ENCODE data around the gene CFAP74. TPM values are rescaled to one million over a fixed set of nuclear protein-coding genes. Genes with fewer than 3 reads are reported as not detected.

CFAP74 gene
- total RNA-seq, 1 experiment from 2014 or later, result 0.28 TPM

GRCh38 chr1:2000850-2001249 is 2.7 kb downstream of the CFAP74 start:
- Histone ChIP-seq H3T11ph (ENCODE audit: low read length) (no peak overlapping the region), H4K8ac (replicated peaks; ENCODE audit: insufficient read length, low read depth, low read length) (no peak overlapping the region), H4K91ac (ENCODE audit: insufficient read length, low read depth, low read length) (no peak overlapping the region), H3K9me3 (ENCODE audit: control insufficient read depth, low read depth, low read length) (no peaks in the 10 kb centered on the region), H3K14ac (ENCODE audit: insufficient read depth, low read length) (no peak overlapping the region), H2BK5ac (ENCODE audit: insufficient read length, low read length) (no peak overlapping the region), H3K79me2 (ENCODE audit: insufficient read depth, low read length) (no peaks in the 10 kb centered on the region), H4K20me1 (ENCODE audit: control insufficient read depth, insufficient read depth, insufficient read length) (no peaks in the 10 kb centered on the region), H3K4me2 (ENCODE audit: insufficient read depth, insufficient read length, low read length) (no peak overlapping the region), H3K27me3 (ENCODE audit: insufficient read depth, low read length) (no peaks in the 10 kb centered on the region), H3K4me1 (ENCODE audit: insufficient read depth, low read length) (no peaks in the 10 kb centered on the region), H3K27ac (ENCODE audit: insufficient read length, low read depth, low read length) (no peak overlapping the region), H3K18ac (ENCODE audit: insufficient read length, low read depth, low read length) (no peak overlapping the region), H4K5ac (ENCODE audit: insufficient read length, low read depth, low read length) (no peak overlapping the region), H3K56ac (ENCODE audit: insufficient read length, low read depth, low read length) (no peak overlapping the region), H3K23ac (ENCODE audit: insufficient read length, low read depth, low read length) (no peak overlapping the region), H2BK120ac (ENCODE audit: low read depth, low read length, poor library complexity, severe bottlenecking) (no peak overlapping the region), H3K4ac (ENCODE audit: low read depth, low read length) (no peak overlapping the region), H2AFZ (ENCODE audit: low read length) (no peak overlapping the region), H3K9ac (ENCODE audit: extremely low read depth, insufficient read length, low read length) (no peak overlapping the region), H2BK12ac (ENCODE audit: insufficient read length, low read depth, low read length) (no peak overlapping the region), H2BK15ac (ENCODE audit: low read depth, low read length) (no peak overlapping the region), H3K79me1 (ENCODE audit: insufficient read depth, low read depth, low read length, poor library complexity, severe bottlenecking) (no peaks in the 10 kb centered on the region), H3K23me2 (ENCODE audit: insufficient read length, low read depth, low read length, poor library complexity, severe bottlenecking) (peaks cover 6% of the 10 kb centered on the region), H2BK20ac (ENCODE audit: low read depth, low read length, poor library complexity, severe bottlenecking) (no peak overlapping the region), H2AK5ac (ENCODE audit: insufficient read length, low read length) (no peak overlapping the region)
- DNase-seq, result no peak
- Mint-ChIP-seq H3K27ac (peak overlapping the region in 1 of 3 experiments; percentile 46; a peak in 2 of 7 replicates), H3K9me3 (0 out of 5 replicates have a peak, but pooled peaks cover 0 to 3% of the 10 kb centered on the region in 2 experiments), H3K36me3 (ENCODE audit: insufficient read depth in 1 of 3, low read depth in 3 of 3) (no peaks in the 10 kb centered on the region), H3K4me3 (no peak overlapping the region), H3K27me3 (ENCODE audit: low read depth) (peaks cover 15% of the 10 kb centered on the region), H3K4me1 (peaks cover 17 to 18% of the 10 kb centered on the region in 2 experiments)
- WGBS (ENCODE audit: extremely low coverage, insufficient read length, low lambda C conversion rate), result no CpG with 5 or more reads among the region's 9 CpGs
- no peak for TF ChIP-seq CTCF (conservative IDR thresholded peaks at IDR 0.05)
